ENCODE data around the gene FAM83C. TPM values are rescaled to one million over a fixed set of nuclear protein-coding genes. Genes with fewer than 3 reads are reported as not detected.
"Not testable (repeated sequence)": the region's sequence is repeated elsewhere in the genome, so short reads cannot be mapped to it uniquely, and the experiment has no call there.

The FAM83C gene
- total RNA-seq, 1 donor from 2014 or later: not detected

- Histone ChIP-seq H3K4me3 (no peak overlapping the region), H3K36me3 (peaks cover 47% of the 10 kb centered on the region), H3K27ac (replicated peaks) (no peak overlapping the region), H3K4me1 (peaks cover 19% of the 10 kb centered on the region), H3K9me3 (replicated peaks) (no peaks in the 10 kb centered on the region), H3K27me3 (ENCODE audit: low read depth) (no peaks in the 10 kb centered on the region)
- DNase-seq: no peak
- intact Hi-C loops (cut with micrococcal nuclease): no loop called here
- TF ChIP-seq CTCF (IDR thresholded peaks at IDR 0.05; ENCODE audit: borderline replicate concordance): no peak
These were observed 25.1 kb downstream of the FAM83C start for GRCh38 chr20:35267092-35267491.

GRCh38 chr20:35264755-35265154 is 27.5 kb downstream of the FAM83C start:
- H3K36me3 ChIP-seq: peaks cover 26% of the 10 kb centered on the region
- H3K4me1 ChIP-seq: peaks cover 19% of the 10 kb centered on the region
- intact Hi-C loops (cut with micrococcal nuclease): loop anchor here (5.0 kb wide), 1 partner anchor 117 kb away; the partner anchor contains the start of gene EDEM2
- no peak overlapping the region for H3K4me3 ChIP-seq
- no peak for TF ChIP-seq CTCF (IDR thresholded peaks at IDR 0.05; ENCODE audit: borderline replicate concordance)
- DNase-seq: no peak
- no peaks in the 10 kb centered on the region for H3K27me3 ChIP-seq (ENCODE audit: low read depth)
- H3K9me3 ChIP-seq (replicated peaks): no peaks in the 10 kb centered on the region
- no peak overlapping the region for H3K27ac ChIP-seq (replicated peaks)

- peak; percentile 47 for DNase-seq
- no peak for TF ChIP-seq CTCF (IDR thresholded peaks at IDR 0.05; ENCODE audit: borderline replicate concordance)
- no peak overlapping the region for H3K4me3 ChIP-seq
- no peaks in the 10 kb centered on the region for H3K9me3 ChIP-seq (replicated peaks)
- H3K4me1 ChIP-seq: peaks cover 15% of the 10 kb centered on the region
- H3K27me3 ChIP-seq (ENCODE audit: low read depth): no peaks in the 10 kb centered on the region
- intact Hi-C loops (cut with micrococcal nuclease): loop anchor here (5.0 kb wide), 1 partner anchor 116 kb away; the partner anchor contains the start of gene EDEM2
- peak overlapping the region; percentile 64 for H3K27ac ChIP-seq (replicated peaks)
- peaks cover 21% of the 10 kb centered on the region for H3K36me3 ChIP-seq
These were observed 28.5 kb downstream of the FAM83C start for GRCh38 chr20:35263532-35264341.

- intact Hi-C loops (cut with micrococcal nuclease): loop anchor here (5.0 kb wide), 1 partner anchor 116 kb away; the partner anchor contains the start of gene EDEM2
- peak overlapping the region; percentile 64 for H3K27ac ChIP-seq (replicated peaks)
- not testable (repeated sequence) for H3K4me3 ChIP-seq; H3K9me3 ChIP-seq (replicated peaks); DNase-seq; H3K27me3 ChIP-seq (ENCODE audit: low read depth)
- peaks cover 19% of the 10 kb centered on the region for H3K4me1 ChIP-seq
- H3K36me3 ChIP-seq: peaks cover 15% of the 10 kb centered on the region
These were observed 29.3 kb downstream of the FAM83C start for GRCh38 chr20:35262731-35263531.

GRCh38 chr20:35262321-35262720 is 29.9 kb downstream of the FAM83C start:
- not testable (repeated sequence) for H3K4me3 ChIP-seq; H3K27me3 ChIP-seq (ENCODE audit: low read depth); H3K9me3 ChIP-seq (replicated peaks); H3K36me3 ChIP-seq; H3K27ac ChIP-seq (replicated peaks); DNase-seq
- H3K4me1 ChIP-seq: peaks cover 25% of the 10 kb centered on the region
- intact Hi-C loops (cut with micrococcal nuclease): loop anchor here (5.0 kb wide), 1 partner anchor 115 kb away; the partner anchor contains the start of gene EDEM2

GRCh38 chr20:35260426-35260825 is 31.8 kb downstream of the FAM83C start:
- TF ChIP-seq CTCF (IDR thresholded peaks at IDR 0.05; ENCODE audit: borderline replicate concordance): no peak
- no peaks in the 10 kb centered on the region for H3K9me3 ChIP-seq (replicated peaks)
- peaks cover 32% of the 10 kb centered on the region for H3K4me1 ChIP-seq
- no peaks in the 10 kb centered on the region for H3K36me3 ChIP-seq
- no peak overlapping the region for H3K27ac ChIP-seq (replicated peaks)
- no peak for DNase-seq
- H3K27me3 ChIP-seq (ENCODE audit: low read depth): no peaks in the 10 kb centered on the region
- no peak overlapping the region for H3K4me3 ChIP-seq
- intact Hi-C loops (cut with micrococcal nuclease): loop anchor here (5.0 kb wide), 1 partner anchor 113 kb away; the partner anchor contains the start of gene EDEM2

Measured in left ventricle myocardium inferior (tissue), 1 donor.